ENCODE results near the gene TSPAN2. TPM values are rescaled to one million over a fixed set of nuclear protein-coding genes. Genes with fewer than 3 reads are reported as not detected.

The TSPAN2 gene
- total RNA-seq, 2 donors from 2014 or later = 2.6 to 4.0 TPM

DNA sequence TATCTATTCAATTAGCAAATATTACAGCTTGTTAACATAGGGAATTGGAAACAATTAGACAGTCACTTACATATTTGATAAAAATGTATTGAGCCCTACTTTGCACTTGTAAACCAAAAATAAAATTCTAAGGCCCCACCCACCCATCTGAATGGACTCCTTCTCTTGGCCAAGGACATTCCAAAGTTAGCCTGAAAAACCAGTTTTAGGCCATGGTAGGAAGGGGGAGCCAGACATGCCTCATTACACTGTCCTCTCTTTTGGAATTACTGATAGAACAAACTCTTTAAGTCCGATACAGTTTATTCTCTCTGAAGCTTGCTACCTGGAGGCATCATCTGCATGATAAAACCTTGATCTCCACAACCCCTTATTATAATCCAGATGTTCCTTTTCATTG is 28.0 kb upstream of the TSPAN2 start:
- no peak for ATAC-seq
- Histone ChIP-seq H3K27ac (no peak overlapping the region), H3K9me3 (peaks cover 0 to 11% (median 0%) of the 10 kb centered on the region in 3 donors), H3K4me1 (no peaks in the 10 kb centered on the region), H3K27me3 (peaks cover 0 to 4% of the 10 kb centered on the region in 2 donors), H3K4me3 (no peak overlapping the region), H3K36me3 (replicated peaks in 1 of 2; ENCODE audit: insufficient read depth in 1 of 2, low read depth in 2 of 2) (no peaks in the 10 kb centered on the region)
- no peak for TF ChIP-seq POLR2A (IDR thresholded peaks at IDR 0.05)
- TF ChIP-seq, protein P1, sequence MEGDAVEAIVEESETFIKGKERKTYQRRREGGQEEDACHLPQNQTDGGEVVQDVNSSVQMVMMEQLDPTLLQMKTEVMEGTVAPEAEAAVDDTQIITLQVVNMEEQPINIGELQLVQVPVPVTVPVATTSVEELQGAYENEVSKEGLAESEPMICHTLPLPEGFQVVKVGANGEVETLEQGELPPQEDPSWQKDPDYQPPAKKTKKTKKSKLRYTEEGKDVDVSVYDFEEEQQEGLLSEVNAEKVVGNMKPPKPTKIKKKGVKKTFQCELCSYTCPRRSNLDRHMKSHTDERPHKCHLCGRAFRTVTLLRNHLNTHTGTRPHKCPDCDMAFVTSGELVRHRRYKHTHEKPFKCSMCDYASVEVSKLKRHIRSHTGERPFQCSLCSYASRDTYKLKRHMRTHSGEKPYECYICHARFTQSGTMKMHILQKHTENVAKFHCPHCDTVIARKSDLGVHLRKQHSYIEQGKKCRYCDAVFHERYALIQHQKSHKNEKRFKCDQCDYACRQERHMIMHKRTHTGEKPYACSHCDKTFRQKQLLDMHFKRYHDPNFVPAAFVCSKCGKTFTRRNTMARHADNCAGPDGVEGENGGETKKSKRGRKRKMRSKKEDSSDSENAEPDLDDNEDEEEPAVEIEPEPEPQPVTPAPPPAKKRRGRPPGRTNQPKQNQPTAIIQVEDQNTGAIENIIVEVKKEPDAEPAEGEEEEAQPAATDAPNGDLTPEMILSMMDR (IDR thresholded peaks at IDR 0.05) = no peak
- intact Hi-C loops (cut with DNase I) = no loop called here
- DNase-seq = no peak
- 57 to 79% methylated on average over 1 of the region's 1 CpG for WGBS, 2 donors

DNA sequence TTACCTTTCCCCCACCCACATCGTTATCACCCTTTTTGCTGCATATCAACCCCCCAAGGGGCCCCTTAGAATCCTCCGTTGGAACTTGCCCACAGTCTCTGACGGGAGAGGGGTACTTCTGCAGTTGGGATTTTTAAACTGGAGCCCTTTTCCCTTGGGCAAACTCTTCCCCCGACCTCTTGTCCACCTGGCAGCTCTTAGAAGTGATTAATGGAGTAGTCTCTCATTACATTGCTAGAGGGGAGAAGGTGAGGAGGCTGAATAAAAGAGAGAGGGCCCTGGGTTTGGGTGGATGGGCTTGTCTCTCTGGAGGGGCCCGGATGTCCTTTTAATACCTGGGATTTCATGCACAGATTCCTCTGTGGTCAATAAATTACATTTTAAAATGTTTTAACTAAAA is 27.2 kb upstream of the TSPAN2 start:
- no peak for TF ChIP-seq POLR2A (IDR thresholded peaks at IDR 0.05)
- TF ChIP-seq, protein P1 (IDR thresholded peaks at IDR 0.05) = no peak
- Histone ChIP-seq H3K9me3 (peaks cover 0 to 3% (median 0%) of the 10 kb centered on the region in 3 donors), H3K4me1 (no peaks in the 10 kb centered on the region), H3K27ac (no peak overlapping the region), H3K4me3 (no peak overlapping the region), H3K36me3 (replicated peaks in 1 of 2; ENCODE audit: insufficient read depth in 1 of 2, low read depth in 2 of 2) (no peaks in the 10 kb centered on the region), H3K27me3 (peaks cover 0 to 4% of the 10 kb centered on the region in 2 donors)
- intact Hi-C loops (cut with DNase I) = no loop called here
- 49 to 58% methylated on average over 5 of the region's 5 CpGs for WGBS, 2 donors
- ATAC-seq (no peak), DNase-seq (no peak)

- H3K27ac ChIP-seq = no peak overlapping the region
- 65 to 68% methylated on average over 6 of the region's 6 CpGs for WGBS, 2 donors
- H3K4me3 ChIP-seq = no peak overlapping the region
- H3K27me3 ChIP-seq = peaks cover 0 to 4% of the 10 kb centered on the region in 2 donors
- ATAC-seq (no peak), DNase-seq (no peak)
- no peaks in the 10 kb centered on the region for H3K9me3 ChIP-seq
- H3K36me3 ChIP-seq (replicated peaks in 1 of 2; ENCODE audit: insufficient read depth in 1 of 2, low read depth in 2 of 2) = no peaks in the 10 kb centered on the region
- intact Hi-C loops (cut with DNase I) = no loop called here
- no peaks in the 10 kb centered on the region for H3K4me1 ChIP-seq
- no peak for TF ChIP-seq POLR2A (IDR thresholded peaks at IDR 0.05)
- TF ChIP-seq, protein P1 (IDR thresholded peaks at IDR 0.05) = no peak
Observed at GRCh38 chr1:115115521-115116161, 26.3 kb upstream of the TSPAN2 start.

DNA sequence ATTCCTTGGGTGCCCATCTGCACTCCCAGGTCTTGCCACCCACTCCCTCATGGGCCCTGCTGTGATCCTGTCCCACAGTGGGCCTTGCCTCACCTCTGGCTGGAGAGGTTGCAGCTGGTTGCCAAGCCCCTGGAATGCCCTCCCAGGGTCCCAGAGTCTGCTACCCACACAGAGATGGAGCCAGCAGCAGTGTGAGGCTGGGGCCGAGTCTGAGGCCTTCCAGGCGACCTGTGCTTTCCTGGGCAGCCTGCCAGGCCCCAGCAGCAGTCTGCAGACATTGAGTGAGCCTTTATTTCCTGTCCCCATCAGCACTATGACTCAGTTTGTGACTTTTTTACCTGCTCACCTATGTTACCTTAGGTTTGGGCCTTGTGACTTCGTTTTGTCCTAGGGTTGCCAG is 25.0 kb upstream of the TSPAN2 start:
- 20 to 36% methylated on average over 3 of the region's 3 CpGs for WGBS, 2 donors
- Histone ChIP-seq H3K27me3 (peaks cover 0 to 4% of the 10 kb centered on the region in 2 donors), H3K36me3 (replicated peaks in 1 of 2; ENCODE audit: insufficient read depth in 1 of 2, low read depth in 2 of 2) (no peaks in the 10 kb centered on the region), H3K27ac (no peak overlapping the region), H3K9me3 (no peaks in the 10 kb centered on the region), H3K4me3 (no peak overlapping the region), H3K4me1 (no peaks in the 10 kb centered on the region)
- TF ChIP-seq, protein P1 (IDR thresholded peaks at IDR 0.05) = no peak
- TF ChIP-seq POLR2A (IDR thresholded peaks at IDR 0.05) = no peak
- peak in 3 of 4 donors; percentile 10 to 32 (median 25) for DNase-seq
- ATAC-seq = no peak
- intact Hi-C loops (cut with DNase I) = loop anchor here (5.0 kb wide), 1 partner anchor 132 kb away; no protein-coding TSS in a partner anchor

DNA sequence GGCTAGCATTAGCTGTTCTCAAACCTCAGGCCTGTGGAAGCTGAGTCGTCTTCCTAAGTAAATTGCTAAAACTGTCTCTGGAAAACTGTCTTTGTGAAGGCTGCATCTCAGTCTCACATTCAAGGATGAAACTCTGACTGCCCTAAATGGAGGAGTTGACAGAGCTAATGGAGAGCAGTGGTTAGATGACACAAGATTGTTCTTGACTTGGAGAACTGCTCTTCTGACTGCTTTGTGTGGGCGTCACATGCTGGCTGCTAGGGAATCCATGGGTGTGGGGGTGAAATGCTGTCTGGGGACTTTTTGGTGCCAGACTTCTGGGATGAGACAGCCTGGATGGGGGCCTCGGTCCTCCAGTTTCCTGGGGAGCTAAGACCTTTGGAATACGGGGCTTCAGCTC is 24.5 kb upstream of the TSPAN2 start:
- H3K27me3 ChIP-seq = peaks cover 0 to 4% of the 10 kb centered on the region in 2 donors
- WGBS, 2 donors = 65 to 81% methylated on average over 3 to 4 of the region's 4 CpGs
- no peak for DNase-seq
- TF ChIP-seq, protein P1 (IDR thresholded peaks at IDR 0.05) = no peak
- no peak for TF ChIP-seq POLR2A (IDR thresholded peaks at IDR 0.05)
- no peaks in the 10 kb centered on the region for H3K9me3 ChIP-seq
- no peaks in the 10 kb centered on the region for H3K4me1 ChIP-seq
- H3K27ac ChIP-seq = no peak overlapping the region
- intact Hi-C loops (cut with DNase I) = loop anchor here (5.0 kb wide), 1 partner anchor 131 kb away; no protein-coding TSS in a partner anchor
- H3K36me3 ChIP-seq (replicated peaks in 1 of 2; ENCODE audit: insufficient read depth in 1 of 2, low read depth in 2 of 2) = no peaks in the 10 kb centered on the region
- no peak overlapping the region for H3K4me3 ChIP-seq
- ATAC-seq = no peak

Data from body of pancreas (tissue), 4 donors.